IPS-18c (cell line): ENCODE results near the gene KCNN3.
A peak's percentile ranks its signal among the peaks of the same experiment; 100 is the strongest.

Source experiments
- H3K4me3 ChIP-seq: 2 replicates; pipeline ENCODE4 v1.7.0; 2013; ENCODE audit warnings: low read depth, mild to moderate bottlenecking, low read length, moderate library complexity; ENCODE audit not compliant: insufficient read depth
- H3K9me3 ChIP-seq: one replicate; pipeline ENCODE4 v1.6.1; 2013; ENCODE audit warnings: mild to moderate bottlenecking, low read length, moderate library complexity; ENCODE audit not compliant: control insufficient read depth, insufficient read depth

The KCNN3 gene

DNA sequence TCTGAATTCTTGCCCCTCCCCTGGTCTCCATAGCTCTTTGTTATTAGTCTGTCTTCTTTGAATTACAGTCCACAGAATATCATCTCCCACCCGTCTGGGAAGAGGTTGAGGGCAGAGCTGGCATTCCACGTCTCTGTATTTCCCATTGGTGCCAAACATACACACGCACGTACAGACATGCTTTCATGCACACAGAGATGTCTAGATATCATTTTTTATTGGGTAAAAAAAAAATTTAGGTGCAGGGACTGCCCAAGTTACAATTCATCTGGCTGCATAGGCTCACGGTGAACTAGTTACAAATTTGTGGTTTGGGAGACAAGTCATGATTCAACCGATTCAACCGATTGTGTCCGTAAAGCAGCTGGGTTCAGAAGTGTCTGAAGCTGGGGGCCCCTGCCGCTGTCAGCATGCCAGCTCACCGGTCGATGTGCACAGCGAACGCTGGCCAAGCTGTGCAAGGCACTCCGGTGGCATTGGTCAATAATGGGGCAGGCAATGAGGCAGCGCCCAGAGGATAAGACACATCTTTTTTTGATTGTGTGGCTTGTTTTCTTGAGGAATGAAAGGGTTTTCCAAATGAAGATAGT is 73.7 kb downstream of the KCNN3 start:
- H3K9me3 ChIP-seq = no peaks in the 10 kb centered on the region
- H3K4me3 ChIP-seq = no peak overlapping the region

DNA sequence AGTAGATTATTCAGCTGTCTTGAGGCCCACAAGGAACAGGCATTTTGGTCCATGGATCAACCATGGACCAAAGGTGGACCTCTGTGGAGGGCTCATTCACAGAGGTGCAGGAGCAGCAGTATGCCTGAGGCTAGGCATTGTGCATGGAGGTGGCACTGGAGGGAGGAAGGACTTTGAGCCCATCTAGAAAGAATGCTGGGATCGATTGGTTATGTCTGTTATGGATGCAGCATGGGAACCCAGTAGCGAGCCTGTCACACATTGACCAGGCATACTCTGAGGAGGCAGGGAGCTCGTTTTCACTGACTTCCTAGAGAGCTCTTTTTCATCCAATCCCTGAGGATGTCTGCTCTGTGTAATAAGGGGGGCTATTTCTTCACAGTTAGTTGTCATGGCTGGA is 75.5 kb downstream of the KCNN3 start:
- no peaks in the 10 kb centered on the region for H3K9me3 ChIP-seq
- no peak overlapping the region for H3K4me3 ChIP-seq

DNA sequence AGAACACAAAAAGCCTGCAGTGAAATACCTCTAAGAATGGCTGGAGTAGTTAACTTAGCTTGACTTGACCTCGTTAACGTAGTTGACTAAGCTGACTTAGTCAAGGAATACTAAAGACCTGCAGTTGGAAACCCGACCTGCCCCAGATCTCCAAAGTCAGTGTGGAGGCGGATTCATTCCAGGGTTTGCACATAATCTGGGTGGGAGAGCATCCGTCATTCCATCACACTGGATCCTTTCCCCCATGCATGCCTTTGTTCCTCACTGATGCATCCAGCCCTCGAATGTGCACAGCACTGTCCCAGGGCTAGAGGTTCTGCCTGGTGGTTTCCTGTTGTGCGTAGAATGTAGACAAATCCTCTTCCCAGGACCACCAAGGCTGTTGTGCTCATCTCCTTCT is 76.4 kb downstream of the KCNN3 start:
- H3K9me3 ChIP-seq = no peaks in the 10 kb centered on the region
- no peak overlapping the region for H3K4me3 ChIP-seq

DNA sequence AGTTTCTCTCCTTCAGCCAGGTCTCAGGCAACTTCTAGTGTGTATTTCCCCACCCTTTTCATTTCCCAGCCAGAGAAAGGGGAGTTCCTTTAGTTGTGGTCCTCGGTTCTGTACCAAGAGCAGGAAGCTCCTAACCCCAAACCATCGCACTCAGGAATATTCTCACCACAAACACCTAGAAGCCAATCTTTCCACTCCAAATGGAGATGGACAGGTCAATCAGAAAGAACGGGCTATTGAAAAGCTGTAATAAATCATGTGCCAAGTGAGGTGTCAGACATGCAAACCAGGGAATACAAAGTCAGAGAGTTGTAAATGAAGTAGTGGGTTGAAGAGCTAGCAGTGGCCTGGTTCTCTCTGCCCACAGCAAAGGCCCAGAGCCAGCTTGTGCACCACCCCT is 77.2 kb downstream of the KCNN3 start:
- no peak overlapping the region for H3K4me3 ChIP-seq
- no peaks in the 10 kb centered on the region for H3K9me3 ChIP-seq

DNA sequence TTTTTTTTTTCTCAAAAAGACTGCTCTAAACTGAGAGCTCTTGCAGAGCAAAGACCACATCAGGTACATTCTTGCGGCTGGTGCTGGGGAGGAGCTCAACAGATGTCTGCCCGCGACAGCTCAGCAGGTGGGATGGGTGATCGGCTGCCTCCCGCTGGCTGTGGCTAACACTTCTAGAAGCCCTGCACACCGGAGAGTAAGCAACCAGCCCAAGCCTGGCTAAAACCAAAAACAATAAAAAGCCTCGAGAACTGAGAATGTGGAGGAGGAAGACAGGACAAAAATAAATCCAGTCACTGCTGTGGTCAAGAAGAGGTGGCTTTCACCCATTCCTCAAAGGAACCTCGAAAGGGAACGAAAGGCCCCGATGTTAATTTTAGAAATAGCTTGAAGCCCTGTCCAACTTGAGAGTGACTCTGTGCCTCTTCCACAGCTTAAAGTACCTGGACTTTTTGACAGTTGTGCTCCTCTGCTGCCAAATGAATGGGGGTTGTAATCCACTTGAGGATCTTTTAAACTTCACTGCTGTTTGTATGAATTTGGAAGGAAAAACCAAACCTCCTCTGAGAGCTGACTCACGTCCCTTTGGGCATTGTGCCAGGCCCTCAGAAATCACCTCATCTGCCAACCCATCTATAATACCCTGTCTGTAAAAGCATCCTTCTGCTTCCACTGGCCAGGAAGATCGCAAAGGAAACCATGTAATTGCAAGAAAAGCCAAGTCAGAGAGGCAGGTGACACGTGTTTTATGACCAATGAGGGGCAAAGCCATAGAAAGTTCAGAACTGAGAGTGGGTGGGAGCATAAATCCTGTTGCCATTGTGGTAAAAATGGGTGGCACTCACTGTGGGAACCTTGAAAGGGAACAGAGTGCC is 78.6 kb downstream of the KCNN3 start:
- no peak overlapping the region for H3K4me3 ChIP-seq
- H3K9me3 ChIP-seq = no peaks in the 10 kb centered on the region

DNA sequence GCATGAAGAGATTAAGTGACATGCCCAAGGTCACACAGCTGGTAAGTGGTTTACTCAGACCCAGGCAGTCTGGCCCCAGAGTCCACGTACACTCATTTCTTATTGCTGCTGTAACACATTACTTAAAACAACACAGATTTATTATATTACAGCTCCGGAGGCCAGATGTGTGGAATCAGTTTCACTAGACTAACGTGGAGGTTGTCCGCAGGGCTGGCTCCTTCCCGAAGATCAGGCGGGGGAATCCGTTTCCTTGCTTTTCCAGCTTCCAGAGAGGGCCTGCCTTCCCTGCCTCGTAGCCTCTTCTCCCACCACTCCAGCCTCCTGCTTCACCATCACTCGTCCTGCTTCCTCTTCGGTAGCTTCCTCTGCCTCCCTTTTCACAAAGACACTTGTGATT is 81.2 kb downstream of the KCNN3 start:
- Histone ChIP-seq H3K4me3 (no peak overlapping the region), H3K9me3 (no peaks in the 10 kb centered on the region)

DNA sequence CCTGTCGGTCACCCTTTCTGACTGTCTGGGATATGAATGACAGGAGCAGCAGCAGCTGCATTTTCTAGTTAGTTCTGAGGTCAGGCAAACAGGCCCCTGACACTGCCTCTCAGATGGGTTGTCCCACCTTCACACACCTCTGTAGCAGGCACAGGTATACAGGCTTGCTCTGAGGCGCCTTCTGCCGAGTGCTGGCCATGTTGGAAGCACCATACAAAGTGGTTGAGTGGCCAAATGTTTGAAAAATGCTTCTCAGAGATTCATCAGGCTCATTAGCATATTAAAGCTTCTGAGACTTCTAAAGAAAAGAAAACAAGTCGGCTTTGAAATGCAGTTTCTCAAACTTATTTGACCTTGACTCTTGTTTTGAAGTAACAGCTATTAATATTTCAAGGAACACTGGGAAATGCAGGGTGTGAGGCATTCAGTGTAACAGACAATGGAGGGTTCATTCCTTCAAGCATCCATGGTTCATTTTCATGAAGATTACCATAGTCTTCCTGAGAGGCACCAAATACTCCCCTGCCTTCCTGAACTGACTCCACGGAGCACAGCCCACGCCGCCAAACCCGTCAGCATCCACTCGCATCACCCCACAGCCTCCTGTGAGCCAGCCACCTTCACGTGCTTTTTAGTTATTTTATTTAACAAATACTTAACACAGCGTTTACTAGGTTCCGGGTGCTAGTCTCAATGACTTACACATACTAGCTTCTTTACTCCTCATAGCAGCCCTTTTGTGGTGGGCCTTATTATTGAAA is 81.8 kb downstream of the KCNN3 start:
- Histone ChIP-seq H3K9me3 (no peaks in the 10 kb centered on the region), H3K4me3 (0 out of 2 replicates have a peak overlapping the region, but pooled peaks have one; percentile 15)

DNA sequence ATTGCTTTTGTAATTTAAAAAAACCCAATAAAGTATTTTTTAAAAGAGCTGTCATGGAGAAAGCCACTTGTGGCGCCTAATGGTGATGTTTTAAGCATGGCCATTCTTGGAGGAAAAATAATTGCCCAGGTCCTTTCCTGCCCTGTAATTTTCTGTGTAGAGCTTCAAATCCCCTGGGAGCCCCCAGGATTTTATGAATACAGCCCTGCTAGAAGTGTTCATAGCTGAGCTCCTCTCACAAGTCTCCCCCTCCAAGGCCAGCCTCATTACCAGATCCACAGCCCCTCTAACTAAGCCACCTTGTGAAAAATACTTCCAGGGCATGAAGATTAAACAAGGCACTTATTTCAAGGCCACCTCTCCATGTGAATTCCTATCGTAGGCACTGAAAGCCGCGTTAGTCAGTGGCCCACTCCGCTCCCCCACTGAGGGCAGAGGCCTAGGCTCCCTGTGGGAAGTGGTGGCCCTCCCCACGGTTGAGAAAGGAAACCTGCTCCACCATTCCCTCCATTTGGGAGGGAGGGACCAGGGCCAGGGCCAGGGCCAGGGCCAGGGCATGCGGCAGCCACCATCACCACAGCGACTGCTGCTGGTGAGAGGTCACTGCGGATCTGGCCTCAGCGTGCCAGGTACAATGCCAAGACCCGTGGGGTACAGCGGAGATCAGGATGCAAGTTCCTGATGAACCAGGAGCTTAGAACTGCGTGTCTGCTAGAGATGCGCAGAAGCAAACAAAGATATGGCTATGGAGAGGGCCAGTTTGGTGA is 83.1 kb downstream of the KCNN3 start:
- no peak overlapping the region for H3K4me3 ChIP-seq
- no peaks in the 10 kb centered on the region for H3K9me3 ChIP-seq

DNA sequence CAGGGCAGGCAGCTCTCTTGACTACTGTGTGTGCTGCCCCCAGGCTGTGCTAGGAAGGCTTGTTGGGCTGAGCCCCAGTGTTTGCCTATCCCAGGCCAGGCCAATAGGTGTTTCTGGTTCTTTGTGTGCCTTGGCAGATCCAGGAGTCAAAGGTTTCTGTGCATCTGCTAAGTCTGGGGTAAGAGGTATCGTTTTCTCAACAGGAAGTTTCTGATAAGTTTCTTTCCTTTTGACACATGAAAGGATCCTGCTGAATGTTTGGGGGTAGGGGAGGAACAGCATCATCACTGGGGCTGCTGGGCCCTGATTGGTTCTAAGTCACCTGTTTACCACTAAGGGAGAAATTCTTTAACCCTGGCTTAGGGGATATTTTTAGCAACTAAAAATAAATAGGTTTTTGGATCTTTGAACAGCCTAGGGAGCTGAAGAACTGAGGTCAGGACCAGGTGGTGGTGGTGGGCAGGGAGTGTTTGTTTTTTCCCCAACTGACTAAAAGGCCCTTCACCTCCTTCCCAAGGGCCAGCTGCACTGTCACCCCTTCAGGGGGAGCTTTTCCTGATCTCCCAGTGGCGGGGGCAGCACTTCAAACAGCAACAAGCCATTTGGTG is 85.1 kb downstream of the KCNN3 start:
- Histone ChIP-seq H3K9me3 (no peaks in the 10 kb centered on the region), H3K4me3 (no peak overlapping the region)

DNA sequence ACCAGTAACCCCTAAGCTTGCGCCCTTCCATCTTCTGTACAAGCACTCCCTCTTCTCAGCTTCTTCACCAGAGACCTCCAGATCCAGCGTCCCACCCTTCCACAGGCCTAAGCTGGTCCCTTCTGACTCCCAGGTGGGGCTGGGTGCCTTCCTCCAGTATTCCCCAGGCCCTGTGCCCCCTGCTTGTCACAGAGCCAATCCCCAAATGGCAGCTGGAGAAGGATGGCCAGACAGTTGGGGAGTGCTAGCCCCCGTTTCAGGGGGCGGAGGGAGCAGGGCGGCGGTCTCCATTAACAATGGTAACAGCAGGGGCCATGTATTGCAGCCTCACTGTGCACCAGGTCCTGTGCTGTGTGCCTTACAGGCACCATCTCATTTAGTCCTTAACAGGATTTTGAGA is 85.7 kb downstream of the KCNN3 start:
- H3K9me3 ChIP-seq = no peaks in the 10 kb centered on the region
- no peak overlapping the region for H3K4me3 ChIP-seq

DNA sequence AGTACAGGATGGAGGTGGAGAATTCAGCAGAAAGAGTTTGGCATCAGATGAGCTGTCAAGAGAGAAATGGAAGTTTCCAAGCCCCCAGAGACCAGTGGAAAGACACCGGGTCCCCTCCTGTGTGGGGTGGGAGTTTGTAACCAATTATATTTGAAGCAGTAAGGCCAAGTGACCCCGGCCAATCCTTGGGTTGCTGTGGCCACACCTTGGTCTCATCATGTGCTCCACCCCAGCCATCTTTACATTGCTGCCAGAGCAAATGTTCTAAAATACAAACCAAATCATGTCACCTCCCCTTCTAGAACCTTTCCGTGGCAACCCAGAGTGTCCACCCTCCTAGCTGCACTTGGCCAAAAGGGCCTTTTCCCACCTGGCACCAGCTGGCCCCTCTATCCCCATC is 86.1 kb downstream of the KCNN3 start:
- Histone ChIP-seq H3K4me3 (no peak overlapping the region), H3K9me3 (no peaks in the 10 kb centered on the region)

DNA sequence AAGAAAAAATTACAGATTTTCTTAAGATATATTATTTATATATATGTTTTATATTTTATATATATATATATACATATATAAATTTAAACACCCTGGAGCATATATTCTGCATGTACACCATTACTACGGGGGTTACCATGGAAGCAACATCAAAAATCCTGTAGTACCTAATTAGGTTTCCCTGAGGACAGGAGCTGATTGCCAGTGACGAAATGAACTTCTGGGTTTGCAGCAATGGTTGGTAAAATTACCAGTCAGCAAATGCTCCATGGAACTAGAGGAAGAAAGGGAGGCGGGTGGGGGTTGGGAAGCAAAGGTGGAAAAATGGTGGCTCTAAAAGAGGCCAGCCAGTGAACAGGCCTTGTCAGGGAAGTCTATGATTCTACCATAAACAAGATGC is 89.5 kb downstream of the KCNN3 start:
- Histone ChIP-seq H3K9me3 (no peaks in the 10 kb centered on the region), H3K4me3 (no peak overlapping the region)

DNA sequence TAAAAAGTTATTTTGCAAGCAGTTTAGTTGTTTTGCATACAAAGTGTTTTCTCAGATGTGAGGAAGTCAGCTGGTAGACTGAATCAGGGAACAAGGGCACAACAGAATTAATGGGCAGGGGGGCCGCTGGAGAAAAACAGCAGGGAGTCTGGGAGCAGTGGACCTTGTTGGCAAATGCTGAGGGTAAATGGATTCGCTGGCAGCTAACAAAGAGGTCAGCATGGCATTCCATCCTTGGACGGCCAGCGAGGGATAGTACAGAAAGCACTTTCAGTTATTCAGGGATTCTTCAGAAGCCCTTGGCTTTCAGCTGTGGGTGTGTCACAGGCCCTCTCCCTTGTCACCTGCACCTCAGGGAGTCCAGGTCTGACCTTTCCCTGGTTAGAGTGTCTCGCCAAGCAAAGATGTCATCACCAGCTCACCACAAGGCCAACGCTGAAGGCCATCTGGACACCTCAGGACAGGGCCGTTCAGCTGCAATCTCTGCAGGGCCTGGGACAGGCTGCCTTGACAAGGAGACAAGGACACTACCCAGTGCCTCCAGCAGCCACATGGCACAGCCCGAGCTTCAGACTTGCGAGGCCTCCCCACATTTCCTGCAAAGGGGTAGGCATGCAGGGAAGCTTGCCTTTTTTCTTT is 90.4 kb downstream of the KCNN3 start:
- Histone ChIP-seq H3K9me3 (no peaks in the 10 kb centered on the region), H3K4me3 (no peak overlapping the region)

DNA sequence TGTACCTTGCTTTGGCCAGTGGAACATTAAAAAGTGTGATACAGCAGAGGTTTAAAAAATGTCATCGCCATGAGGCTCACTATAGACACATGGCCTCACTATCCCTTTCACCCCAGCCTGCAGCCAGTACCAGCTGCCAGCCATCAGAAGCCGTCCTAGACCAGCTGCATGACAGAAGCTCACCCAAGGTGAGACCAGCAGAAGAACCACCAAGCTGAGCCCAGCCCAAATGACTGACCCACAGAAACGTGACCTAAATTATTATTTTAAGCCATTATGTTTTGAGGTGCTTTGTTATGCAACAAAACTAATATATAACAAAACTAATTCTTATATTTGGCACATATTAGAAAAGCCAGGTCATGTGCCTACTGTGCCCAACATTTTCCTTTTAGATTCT is 91.1 kb downstream of the KCNN3 start:
- no peaks in the 10 kb centered on the region for H3K9me3 ChIP-seq
- no peak overlapping the region for H3K4me3 ChIP-seq

DNA sequence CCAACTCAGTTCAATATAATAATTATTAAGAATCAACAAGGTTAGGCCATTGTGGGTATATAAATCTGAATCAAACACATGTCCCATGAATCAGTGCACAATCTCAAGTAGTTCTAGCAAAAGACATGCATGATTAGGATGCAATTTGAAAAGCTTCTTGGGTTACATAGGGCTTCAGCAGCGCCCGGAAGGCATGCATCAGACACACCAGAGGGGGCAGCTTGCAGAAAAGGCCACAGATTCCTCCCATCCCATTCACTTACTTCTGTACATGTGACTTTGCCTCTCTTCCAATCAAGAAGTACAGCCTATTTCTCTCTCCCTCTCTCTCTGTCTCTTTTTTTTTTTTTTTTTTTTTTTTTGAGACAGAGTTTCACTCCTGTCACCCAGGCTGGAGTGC is 91.8 kb downstream of the KCNN3 start:
- Histone ChIP-seq H3K9me3 (no peaks in the 10 kb centered on the region), H3K4me3 (no peak overlapping the region)

DNA sequence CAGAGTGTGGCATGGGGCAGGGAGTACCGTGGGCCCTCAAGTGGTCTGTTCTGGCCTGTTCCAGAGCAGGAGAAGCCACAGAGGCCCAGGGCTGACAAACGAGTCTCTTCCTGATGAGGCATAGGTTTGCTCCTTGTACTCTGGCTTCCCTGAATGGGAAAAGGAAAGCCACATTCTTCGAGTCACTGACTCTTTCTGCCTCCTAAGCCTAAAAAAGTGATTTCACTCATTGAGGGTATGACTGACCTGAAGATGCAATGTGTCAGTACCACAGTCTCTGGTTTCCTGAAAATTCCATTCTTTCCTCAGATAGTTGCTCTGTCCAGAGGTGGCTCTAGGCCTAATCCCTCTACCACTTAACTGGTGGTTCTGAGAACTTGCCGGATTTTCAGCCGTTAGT is 92.3 kb downstream of the KCNN3 start:
- H3K9me3 ChIP-seq = no peaks in the 10 kb centered on the region
- H3K4me3 ChIP-seq = no peak overlapping the region

DNA sequence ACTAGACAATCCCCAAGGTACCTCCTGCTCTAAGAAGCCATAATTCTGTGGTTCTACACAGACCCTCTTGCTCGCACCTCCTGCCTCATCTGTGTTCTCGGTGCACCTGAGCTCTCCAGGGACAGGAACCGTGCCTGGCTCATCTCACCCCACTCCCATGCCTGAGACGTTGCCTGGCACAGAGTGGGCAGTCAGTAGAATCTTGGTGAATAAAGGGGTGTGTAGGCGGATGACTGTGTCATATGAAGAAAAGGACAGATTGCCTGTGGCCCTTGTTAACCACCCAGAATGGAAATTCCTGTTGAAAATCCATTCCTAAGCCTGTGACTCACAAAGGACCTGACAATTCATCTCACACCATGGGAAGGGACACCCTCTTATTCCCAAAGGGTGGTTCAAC is 92.9 kb downstream of the KCNN3 start:
- no peak overlapping the region for H3K4me3 ChIP-seq
- no peaks in the 10 kb centered on the region for H3K9me3 ChIP-seq
